Measurements from ENCODE around the gene SPATA7. TPM values are rescaled to one million over a fixed set of nuclear protein-coding genes. Genes with fewer than 3 reads are reported as not detected.

The SPATA7 gene
- total RNA-seq, 1 experiment from 2014 or later = 5.2 TPM

DNA sequence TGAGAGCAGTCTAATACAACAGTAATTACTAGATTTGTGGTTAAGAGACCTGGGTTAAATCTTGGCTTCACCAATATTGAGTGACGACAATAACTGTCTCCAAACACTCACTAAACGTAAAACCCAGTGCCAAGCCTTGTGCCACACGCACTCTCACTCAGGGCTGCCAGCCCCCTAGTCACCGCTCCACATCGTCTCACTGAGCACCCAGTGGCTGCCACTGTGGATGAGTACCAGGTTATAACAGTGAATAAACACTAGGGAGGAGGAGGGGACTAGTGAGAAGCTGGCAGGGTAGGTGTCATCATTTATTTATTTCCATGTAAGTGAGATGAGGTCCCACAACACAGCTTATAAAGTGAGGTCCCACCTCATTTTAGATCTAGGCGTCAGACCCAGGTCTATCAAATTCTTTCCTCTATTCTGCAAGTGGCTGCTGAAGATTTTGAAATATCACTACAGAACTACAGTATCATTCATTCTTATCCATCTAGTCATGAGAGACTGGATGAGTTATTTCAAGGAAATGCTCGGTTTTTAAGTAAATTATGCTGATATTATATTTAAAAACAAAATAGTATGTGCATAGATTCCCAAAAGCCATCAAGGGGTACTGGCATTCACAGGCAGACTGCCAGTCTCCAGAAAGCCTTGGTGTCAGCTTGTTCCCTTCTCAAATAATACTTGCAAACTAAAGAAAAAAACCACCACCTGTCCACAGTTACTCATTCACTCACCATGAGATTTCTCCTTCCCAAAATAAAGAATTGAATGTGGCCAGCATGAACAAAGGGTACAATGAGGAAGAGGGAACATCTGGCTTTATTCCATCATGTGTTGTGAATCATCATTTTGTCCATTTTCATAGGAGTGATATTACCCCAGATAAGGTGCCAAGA, 85.3 kb downstream of the SPATA7 start:
- ChIA-PET POLR2A (ENCODE audit: low non-redundant PET) (no interaction called here), CTCF (no interaction called here)
- DNase-seq (ENCODE audit: low spot score) = no peak
- Histone ChIP-seq H3K27me3 (replicated peaks; ENCODE audit: insufficient read depth, low read depth, low read length, poor library complexity) (no peaks in the 10 kb centered on the region), H3K36me3 (ENCODE audit: insufficient read depth, low read length, poor library complexity, severe bottlenecking) (no peaks in the 10 kb centered on the region), H3K4me1 (ENCODE audit: insufficient read depth, low read length, poor library complexity, severe bottlenecking) (no peaks in the 10 kb centered on the region), H3K27ac (ENCODE audit: low read depth, low read length, poor library complexity, severe bottlenecking) (no peak overlapping the region), H3K4me3 (ENCODE audit: low read depth, low read length, poor library complexity, severe bottlenecking) (no peak overlapping the region), H3K9me3 (ENCODE audit: low read depth, low read length, poor library complexity, severe bottlenecking) (no peaks in the 10 kb centered on the region)
- BruUV-seq (replicated peaks) = no TSS peak
- TF ChIP-seq EZH2 (IDR thresholded peaks at IDR 0.05; ENCODE audit: borderline replicate concordance, low read depth, low read length, poor library complexity, severe bottlenecking) = no peak
- TF ChIP-seq, protein P1, sequence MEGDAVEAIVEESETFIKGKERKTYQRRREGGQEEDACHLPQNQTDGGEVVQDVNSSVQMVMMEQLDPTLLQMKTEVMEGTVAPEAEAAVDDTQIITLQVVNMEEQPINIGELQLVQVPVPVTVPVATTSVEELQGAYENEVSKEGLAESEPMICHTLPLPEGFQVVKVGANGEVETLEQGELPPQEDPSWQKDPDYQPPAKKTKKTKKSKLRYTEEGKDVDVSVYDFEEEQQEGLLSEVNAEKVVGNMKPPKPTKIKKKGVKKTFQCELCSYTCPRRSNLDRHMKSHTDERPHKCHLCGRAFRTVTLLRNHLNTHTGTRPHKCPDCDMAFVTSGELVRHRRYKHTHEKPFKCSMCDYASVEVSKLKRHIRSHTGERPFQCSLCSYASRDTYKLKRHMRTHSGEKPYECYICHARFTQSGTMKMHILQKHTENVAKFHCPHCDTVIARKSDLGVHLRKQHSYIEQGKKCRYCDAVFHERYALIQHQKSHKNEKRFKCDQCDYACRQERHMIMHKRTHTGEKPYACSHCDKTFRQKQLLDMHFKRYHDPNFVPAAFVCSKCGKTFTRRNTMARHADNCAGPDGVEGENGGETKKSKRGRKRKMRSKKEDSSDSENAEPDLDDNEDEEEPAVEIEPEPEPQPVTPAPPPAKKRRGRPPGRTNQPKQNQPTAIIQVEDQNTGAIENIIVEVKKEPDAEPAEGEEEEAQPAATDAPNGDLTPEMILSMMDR (conservative IDR thresholded peaks at IDR 0.05; ENCODE audit: low read depth, low read length) = no peak
- intact Hi-C loops (cut with micrococcal nuclease; ENCODE audit: unreplicated experiment) = no loop called here

DNA sequence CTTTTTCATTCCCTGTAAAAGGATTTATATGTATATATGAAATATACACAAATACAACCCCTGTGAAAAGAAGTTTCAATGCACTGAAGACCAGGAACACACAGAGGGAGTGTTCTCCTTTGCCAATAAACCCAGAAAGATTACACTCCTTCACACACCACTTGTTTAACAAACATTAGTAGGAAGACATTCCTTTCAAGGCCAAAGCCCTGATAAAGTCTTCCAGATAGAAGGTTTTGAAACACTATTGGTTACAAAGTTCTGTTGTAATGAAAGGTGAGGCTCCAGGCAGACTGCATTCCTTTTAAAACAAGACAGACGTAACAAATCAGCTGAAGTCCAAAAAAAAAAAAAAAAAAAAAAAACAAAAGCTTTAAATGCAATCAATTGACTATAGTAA, 88.3 kb downstream of the SPATA7 start:
- POLR2A ChIA-PET (ENCODE audit: low non-redundant PET) = no interaction called here
- H3K9me3 ChIP-seq (ENCODE audit: low read depth, low read length, poor library complexity, severe bottlenecking) = no peaks in the 10 kb centered on the region
- no peaks in the 10 kb centered on the region for H3K36me3 ChIP-seq (ENCODE audit: insufficient read depth, low read length, poor library complexity, severe bottlenecking)
- intact Hi-C loops (cut with micrococcal nuclease; ENCODE audit: unreplicated experiment) = no loop called here
- CTCF ChIA-PET = no interaction called here
- H3K27me3 ChIP-seq (replicated peaks; ENCODE audit: insufficient read depth, low read depth, low read length, poor library complexity) = no peaks in the 10 kb centered on the region
- no peak overlapping the region for H3K4me3 ChIP-seq (ENCODE audit: low read depth, low read length, poor library complexity, severe bottlenecking)
- no peak for DNase-seq (ENCODE audit: low spot score)
- TF ChIP-seq, protein P1 (conservative IDR thresholded peaks at IDR 0.05; ENCODE audit: low read depth, low read length) = no peak
- no peak for TF ChIP-seq EZH2 (IDR thresholded peaks at IDR 0.05; ENCODE audit: borderline replicate concordance, low read depth, low read length, poor library complexity, severe bottlenecking)
- BruUV-seq (replicated peaks) = no TSS peak
- H3K27ac ChIP-seq (ENCODE audit: low read depth, low read length, poor library complexity, severe bottlenecking) = no peak overlapping the region
- H3K4me1 ChIP-seq (ENCODE audit: insufficient read depth, low read length, poor library complexity, severe bottlenecking) = no peaks in the 10 kb centered on the region

GRCh38 chr14:88476214-88476774, 90.8 kb downstream of the SPATA7 start:
- no TSS peak for BruUV-seq (replicated peaks)
- H3K4me3 ChIP-seq (ENCODE audit: low read depth, low read length, poor library complexity, severe bottlenecking) = no peak overlapping the region
- CTCF ChIA-PET = no interaction called here
- POLR2A ChIA-PET (ENCODE audit: low non-redundant PET) = no interaction called here
- H3K36me3 ChIP-seq (ENCODE audit: insufficient read depth, low read length, poor library complexity, severe bottlenecking) = no peaks in the 10 kb centered on the region
- H3K4me1 ChIP-seq (ENCODE audit: insufficient read depth, low read length, poor library complexity, severe bottlenecking) = no peaks in the 10 kb centered on the region
- no peak overlapping the region for H3K27ac ChIP-seq (ENCODE audit: low read depth, low read length, poor library complexity, severe bottlenecking)
- H3K27me3 ChIP-seq (replicated peaks; ENCODE audit: insufficient read depth, low read depth, low read length, poor library complexity) = no peaks in the 10 kb centered on the region
- TF ChIP-seq, protein P1 (conservative IDR thresholded peaks at IDR 0.05; ENCODE audit: low read depth, low read length) = no peak
- TF ChIP-seq EZH2 (IDR thresholded peaks at IDR 0.05; ENCODE audit: borderline replicate concordance, low read depth, low read length, poor library complexity, severe bottlenecking) = no peak
- H3K9me3 ChIP-seq (ENCODE audit: low read depth, low read length, poor library complexity, severe bottlenecking) = no peaks in the 10 kb centered on the region
- no peak for DNase-seq (ENCODE audit: low spot score)
- intact Hi-C loops (cut with micrococcal nuclease; ENCODE audit: unreplicated experiment) = no loop called here

All from A673 (cell line).